Skeletal muscle tissue (tissue), 4 donors: ENCODE results near the gene GAMT. TPM values are rescaled to one million over a fixed set of nuclear protein-coding genes. Genes with fewer than 3 reads are reported as not detected.
A peak's percentile ranks its signal among the peaks of the same experiment; 100 is the strongest.

Experiments
- H3K27ac ChIP-seq: one replicate; pipeline ENCODE4 v1.7.0; 2013; ENCODE audit warnings: mild to moderate bottlenecking, low read depth, low read length, inconsistent platforms
- H3K27me3 ChIP-seq, 3 donors: one replicate each; pipeline ENCODE4 v1.7.0; 2013; ENCODE audit warnings: low read length in 3 of 3; ENCODE audit not compliant: control insufficient read depth in 3 of 3, insufficient read depth in 3 of 3
- H3K36me3 ChIP-seq, 3 donors: one replicate each; pipeline ENCODE4 v1.7.0; 2013; ENCODE audit warnings: low read length in 3 of 3; ENCODE audit not compliant: control insufficient read depth in 3 of 3, insufficient read depth in 3 of 3
- H3K4me1 ChIP-seq, 3 donors: one replicate each; pipeline ENCODE4 v1.7.0; 2013; ENCODE audit warnings: low read length in 3 of 3, mild to moderate bottlenecking in 3 of 3; ENCODE audit not compliant: control insufficient read depth in 3 of 3, insufficient read depth in 3 of 3
- H3K4me3 ChIP-seq, 3 donors: one replicate each; pipeline ENCODE4 v1.7.0; 2013; ENCODE audit warnings: low read length in 3 of 3
- H3K9ac ChIP-seq, 3 donors: one replicate each; pipeline ENCODE4 v1.7.0; 2013; ENCODE audit warnings: low read length in 3 of 3, mild to moderate bottlenecking in 3 of 3, moderate library complexity in 2 of 3, low read depth in 1 of 3
- H3K9me3 ChIP-seq, 3 donors: one replicate each; pipeline ENCODE4 v1.7.0; 2013; ENCODE audit warnings: low read length in 3 of 3; ENCODE audit not compliant: control insufficient read depth in 3 of 3
- total RNA-seq: library from RNA; depleted of rRNA; stranded (reverse); fragments of >200 nt; gene quantifications from one replicate; pipeline ENCODE4 v1.2.3, GENCODE V29; 2014
- donor health status: Osteomylitis.

Gene GAMT
- total RNA-seq, 1 donor from 2014 or later = 101 TPM

DNA sequence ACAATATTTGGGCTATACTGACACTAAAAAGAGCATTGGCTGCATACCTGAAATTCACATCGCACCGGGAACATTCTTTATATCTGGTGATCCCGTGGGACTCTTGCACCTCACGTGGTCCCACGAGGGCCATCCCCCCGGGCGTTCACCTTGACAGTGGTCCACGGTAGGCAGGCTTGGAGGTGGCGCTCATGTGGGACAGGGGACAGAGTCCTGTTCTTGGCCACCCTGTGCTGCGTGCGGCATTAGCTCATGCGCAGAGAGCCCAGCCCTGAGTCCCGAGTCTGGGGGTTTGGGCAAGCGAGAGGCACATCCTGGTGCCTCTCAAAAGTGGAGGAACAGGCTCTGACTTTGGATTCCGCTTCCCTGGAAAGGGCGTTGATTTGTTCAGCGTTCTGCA is 7.5 kb downstream of the GAMT start:
- no peak overlapping the region for H3K4me3 ChIP-seq
- H3K9ac ChIP-seq = peak overlapping the region in 1 of 3 donors; percentile 33
- H3K27me3 ChIP-seq = no peaks in the 10 kb centered on the region
- H3K4me1 ChIP-seq = peaks cover 20 to 31% (median 31%) of the 10 kb centered on the region in 3 donors
- H3K36me3 ChIP-seq = peaks cover 42 to 54% (median 50%) of the 10 kb centered on the region in 3 donors
- no peak overlapping the region for H3K27ac ChIP-seq
- no peaks in the 10 kb centered on the region for H3K9me3 ChIP-seq

GRCh38 chr19:1392939-1393530 is 8.3 kb downstream of the GAMT start:
- H3K27me3 ChIP-seq = no peaks in the 10 kb centered on the region
- H3K36me3 ChIP-seq = peaks cover 44 to 56% (median 52%) of the 10 kb centered on the region in 3 donors
- no peak overlapping the region for H3K4me3 ChIP-seq
- H3K4me1 ChIP-seq = peaks cover 26 to 38% (median 37%) of the 10 kb centered on the region in 3 donors
- no peaks in the 10 kb centered on the region for H3K9me3 ChIP-seq
- no peak overlapping the region for H3K9ac ChIP-seq
- H3K27ac ChIP-seq = no peak overlapping the region

GRCh38 chr19:1392407-1392806 is 8.9 kb downstream of the GAMT start:
- Histone ChIP-seq H3K9ac (no peak overlapping the region), H3K27ac (no peak overlapping the region), H3K9me3 (no peaks in the 10 kb centered on the region), H3K4me3 (no peak overlapping the region), H3K27me3 (no peaks in the 10 kb centered on the region), H3K36me3 (peaks cover 42 to 53% (median 52%) of the 10 kb centered on the region in 3 donors), H3K4me1 (peaks cover 30 to 43% (median 41%) of the 10 kb centered on the region in 3 donors)

DNA sequence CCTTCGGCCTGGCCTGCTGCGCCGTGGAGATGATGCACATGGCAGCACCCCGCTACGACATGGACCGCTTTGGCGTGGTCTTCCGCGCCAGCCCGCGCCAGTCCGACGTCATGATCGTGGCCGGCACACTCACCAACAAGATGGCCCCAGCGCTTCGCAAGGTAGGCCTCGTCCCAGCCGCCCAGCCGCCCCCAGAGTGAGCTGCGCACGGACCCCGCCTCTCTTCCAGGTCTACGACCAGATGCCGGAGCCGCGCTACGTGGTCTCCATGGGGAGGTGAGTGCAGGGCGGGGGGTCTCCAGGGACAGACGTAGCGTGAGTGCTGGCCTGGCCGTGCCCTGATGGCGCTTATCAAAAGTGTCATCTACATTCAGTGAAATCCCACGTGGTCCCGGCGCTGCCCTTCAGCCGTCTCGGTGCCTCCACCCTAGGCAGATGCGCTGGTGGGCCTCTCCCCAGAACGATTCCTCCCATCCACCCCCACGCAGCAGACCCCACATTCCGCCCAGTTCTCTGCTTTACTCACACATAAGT is 10.4 kb downstream of the GAMT start:
- H3K27ac ChIP-seq = no peak overlapping the region
- H3K4me1 ChIP-seq = peaks cover 35 to 46% (median 43%) of the 10 kb centered on the region in 3 donors
- no peak overlapping the region for H3K4me3 ChIP-seq
- H3K9ac ChIP-seq = no peak overlapping the region
- peaks cover 44 to 61% (median 52%) of the 10 kb centered on the region in 3 donors for H3K36me3 ChIP-seq
- no peaks in the 10 kb centered on the region for H3K27me3 ChIP-seq
- H3K9me3 ChIP-seq = no peaks in the 10 kb centered on the region

DNA sequence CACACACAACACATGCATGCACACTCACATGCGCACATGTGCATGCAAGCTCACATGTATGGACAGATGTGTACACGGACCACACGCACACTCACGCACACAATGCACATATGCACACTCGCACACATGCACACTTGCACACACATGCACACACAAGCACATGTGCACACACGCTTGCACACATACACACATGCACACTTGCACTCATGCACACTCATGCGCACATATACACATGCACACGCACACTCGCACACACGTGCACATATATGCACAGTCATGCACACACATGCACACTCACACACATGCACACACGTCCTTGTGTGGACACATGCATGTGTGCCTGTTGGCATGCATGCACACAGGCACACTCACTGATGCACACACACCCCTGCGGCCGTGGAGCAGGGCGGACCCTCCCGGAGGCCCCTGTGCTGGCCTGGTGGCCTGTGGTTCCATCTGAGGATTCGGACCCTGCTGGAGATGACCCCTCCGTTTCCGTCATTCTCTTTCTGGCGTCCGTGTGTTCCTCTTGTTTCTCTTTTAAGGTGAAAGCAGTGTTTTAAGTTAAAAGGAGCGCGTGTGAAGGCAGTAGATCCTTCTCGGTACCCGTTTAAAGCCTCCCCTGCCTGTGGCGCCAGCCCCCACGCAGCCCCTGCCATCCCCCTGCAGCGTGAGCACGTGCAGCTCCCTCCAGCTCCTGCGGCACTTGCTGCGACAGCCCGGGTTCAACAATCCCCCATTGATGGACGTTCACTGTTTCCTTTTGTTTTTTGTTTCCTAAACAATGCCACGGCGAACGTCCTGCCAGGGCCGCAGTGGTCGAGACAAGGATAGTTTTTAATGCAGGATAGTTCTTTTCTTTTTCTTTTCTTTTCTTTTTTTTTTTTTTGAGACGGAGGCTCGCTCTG is 12.1 kb downstream of the GAMT start:
- Histone ChIP-seq H3K27me3 (no peaks in the 10 kb centered on the region), H3K4me1 (peaks cover 40 to 49% (median 49%) of the 10 kb centered on the region in 3 donors), H3K36me3 (peaks cover 44 to 58% (median 52%) of the 10 kb centered on the region in 3 donors), H3K9me3 (no peaks in the 10 kb centered on the region), H3K4me3 (peak overlapping the region in 1 of 3 donors; percentile 56), H3K27ac (no peak overlapping the region), H3K9ac (no peak overlapping the region)

- Histone ChIP-seq H3K4me3 (peak overlapping the region in 1 of 3 donors; percentile 56), H3K36me3 (peaks cover 38 to 55% (median 52%) of the 10 kb centered on the region in 3 donors), H3K9me3 (no peaks in the 10 kb centered on the region), H3K9ac (peak overlapping the region in 1 of 3 donors; percentile 40), H3K4me1 (peaks cover 42 to 54% (median 50%) of the 10 kb centered on the region in 3 donors), H3K27me3 (no peaks in the 10 kb centered on the region), H3K27ac (no peak overlapping the region)
Measured at GRCh38 chr19:1388637-1389026, 12.7 kb downstream of the GAMT start.

GRCh38 chr19:1387684-1388636 is 13.4 kb downstream of the GAMT start:
- Histone ChIP-seq H3K27ac (no peak overlapping the region), H3K9me3 (no peaks in the 10 kb centered on the region), H3K4me3 (peak overlapping the region in 1 of 3 donors; percentile 45), H3K9ac (peak overlapping the region in 1 of 3 donors; percentile 74), H3K27me3 (no peaks in the 10 kb centered on the region), H3K36me3 (peaks cover 38 to 48% (median 46%) of the 10 kb centered on the region in 3 donors), H3K4me1 (peaks cover 42 to 56% (median 52%) of the 10 kb centered on the region in 3 donors)

DNA sequence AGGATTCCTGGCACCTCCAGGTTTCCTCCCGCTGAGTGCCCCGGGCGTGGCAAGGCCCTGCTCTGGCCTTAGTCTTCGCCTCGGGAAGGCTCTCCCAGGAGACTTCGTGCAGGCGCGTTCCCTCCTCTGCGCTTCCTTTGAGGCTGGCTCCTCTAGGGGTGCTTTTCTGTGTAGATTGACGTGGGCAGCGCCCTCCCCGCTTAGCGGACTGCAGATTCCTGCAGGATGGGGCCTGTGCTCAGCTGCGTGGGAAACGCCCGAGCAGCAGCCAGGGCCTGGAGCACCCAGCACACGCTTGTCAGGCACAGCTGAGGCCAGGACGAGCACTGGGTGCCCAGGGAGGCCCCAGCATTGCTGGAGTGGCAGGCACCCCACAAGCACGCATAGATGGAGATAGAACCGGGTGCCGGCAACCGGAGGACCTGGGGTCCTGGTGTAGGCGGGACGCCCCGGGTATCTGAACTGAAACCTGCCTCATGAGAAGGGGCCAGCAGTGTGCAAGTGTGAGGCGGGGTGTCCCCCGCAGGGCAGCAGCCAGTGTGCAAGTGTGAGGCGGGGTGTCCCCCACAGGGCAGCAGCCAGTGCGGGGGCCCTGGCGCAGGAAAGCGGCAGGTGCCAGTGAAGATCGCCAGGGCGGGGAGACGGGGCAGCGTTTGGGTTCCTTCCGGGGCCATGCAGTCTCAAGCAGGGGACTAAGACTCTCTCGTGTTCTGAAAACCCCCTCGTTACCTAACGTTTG is 14.2 kb downstream of the GAMT start:
- peaks cover 42 to 58% (median 54%) of the 10 kb centered on the region in 3 donors for H3K4me1 ChIP-seq
- H3K9ac ChIP-seq = peak overlapping the region in 1 of 3 donors; percentile 74
- H3K27ac ChIP-seq = no peak overlapping the region
- H3K4me3 ChIP-seq = peak overlapping the region in 1 of 3 donors; percentile 29
- H3K9me3 ChIP-seq = no peaks in the 10 kb centered on the region
- H3K27me3 ChIP-seq = no peaks in the 10 kb centered on the region
- peaks cover 29 to 40% (median 37%) of the 10 kb centered on the region in 3 donors for H3K36me3 ChIP-seq
